GM13976 (cell line): ENCODE results near the gene LRCH1.
A peak's percentile ranks its signal among the peaks of the same experiment; 100 is the strongest.

Source experiments
- DNase-seq: peaks from one replicate; pipeline ENCODE4 v3.0.0; 2012; ENCODE audit warnings: low spot score
- CTCF ChIP-seq: IDR thresholded peaks from 2 replicates; pipeline ENCODE4 v1.5.1; 2012; ENCODE audit warnings: borderline replicate concordance, mild to moderate bottlenecking; ENCODE audit not compliant: insufficient read depth; ENCODE audit errors: extremely low read depth, missing control alignments, control extremely low read depth
- in situ Hi-C: fragments of 300-500 bp; cut with MboI; formaldehyde crosslinking; loops from one replicate; pipeline ENCODE4 v1.12.0; 2022; ENCODE audit warnings: low sequenced_read_pairs, mixed read lengths, inconsistent platforms; ENCODE audit not compliant: unreplicated experiment

Gene LRCH1

DNA sequence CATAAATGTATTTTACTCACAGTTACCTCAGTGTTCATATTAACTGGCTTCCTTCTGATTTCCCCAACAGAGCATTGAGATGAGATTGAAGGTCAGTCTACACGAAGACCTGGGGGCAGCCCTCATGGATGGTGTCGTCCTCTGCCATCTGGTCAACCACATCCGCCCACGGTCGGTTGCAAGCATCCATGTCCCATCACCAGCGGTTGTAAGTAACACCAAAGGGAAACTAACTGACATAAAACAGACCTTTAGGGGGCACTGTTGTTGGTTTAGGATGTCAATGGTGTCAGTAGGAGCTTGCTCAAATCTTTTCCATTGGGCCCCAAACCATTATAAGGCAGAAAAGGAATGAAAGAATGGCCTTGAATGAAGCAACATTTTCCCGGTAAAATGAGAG, 175.8 kb downstream of the LRCH1 start:
- peak; percentile 20 for DNase-seq
- in situ Hi-C loops = loop anchor here (10.0 kb wide), 1 partner anchor 234 kb away; no protein-coding TSS in a partner anchor

GRCh38 chr13:46731535-46731934, 178.6 kb downstream of the LRCH1 start:
- no peak for TF ChIP-seq CTCF
- DNase-seq = no peak
- in situ Hi-C loops = no loop called here

More for the DNA sequence above, 175.8 kb downstream of the LRCH1 start:
- TF ChIP-seq CTCF = peak; percentile 17

- no peak for DNase-seq
- TF ChIP-seq CTCF = no peak
- in situ Hi-C loops = no loop called here
Measured at GRCh38 chr13:46735425-46735824, 182.5 kb downstream of the LRCH1 start.

- TF ChIP-seq CTCF = no peak
- in situ Hi-C loops = no loop called here
- no peak for DNase-seq
Measured at GRCh38 chr13:46736541-46737310, 183.8 kb downstream of the LRCH1 start.

DNA sequence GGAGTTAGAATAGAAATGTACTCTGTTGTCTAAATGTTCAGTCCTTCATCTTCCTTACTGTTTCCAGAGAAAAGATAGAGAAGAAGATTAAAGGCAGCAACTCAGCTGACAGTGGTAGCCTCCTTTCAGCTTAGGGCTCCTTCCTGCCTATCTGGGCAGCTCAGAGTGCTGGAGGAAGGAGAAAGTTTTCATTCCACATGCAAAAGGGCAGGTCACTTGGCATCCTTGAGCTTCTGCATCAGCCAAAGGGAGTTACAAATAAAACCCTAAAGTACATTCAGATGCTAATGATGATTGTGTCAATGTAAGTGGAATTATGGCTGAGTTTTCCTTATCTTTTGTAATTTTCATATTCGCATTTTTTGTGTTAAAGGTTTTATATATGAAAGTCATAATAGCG, 185.1 kb downstream of the LRCH1 start:
- no peak for TF ChIP-seq CTCF
- in situ Hi-C loops = no loop called here
- DNase-seq = no peak

GRCh38 chr13:46738766-46739165, 185.8 kb downstream of the LRCH1 start:
- DNase-seq = no peak
- TF ChIP-seq CTCF = no peak
- in situ Hi-C loops = no loop called here
